ENCODE data around the gene PARVA. TPM values are rescaled to one million over a fixed set of nuclear protein-coding genes. Genes with fewer than 3 reads are reported as not detected.

Gene PARVA
- total RNA-seq, 1 experiment from 2014 or later: 31.5 TPM

- H3K27ac ChIP-seq: no peak overlapping the region
- no TSS peak for BruUV-seq (replicated peaks)
- no peaks in the 10 kb centered on the region for H4K20me1 ChIP-seq (ENCODE audit: insufficient read depth)
- no peak for TF ChIP-seq EZH2 (IDR thresholded peaks at IDR 0.05; ENCODE audit: low read depth)
- TF ChIP-seq, protein P1, sequence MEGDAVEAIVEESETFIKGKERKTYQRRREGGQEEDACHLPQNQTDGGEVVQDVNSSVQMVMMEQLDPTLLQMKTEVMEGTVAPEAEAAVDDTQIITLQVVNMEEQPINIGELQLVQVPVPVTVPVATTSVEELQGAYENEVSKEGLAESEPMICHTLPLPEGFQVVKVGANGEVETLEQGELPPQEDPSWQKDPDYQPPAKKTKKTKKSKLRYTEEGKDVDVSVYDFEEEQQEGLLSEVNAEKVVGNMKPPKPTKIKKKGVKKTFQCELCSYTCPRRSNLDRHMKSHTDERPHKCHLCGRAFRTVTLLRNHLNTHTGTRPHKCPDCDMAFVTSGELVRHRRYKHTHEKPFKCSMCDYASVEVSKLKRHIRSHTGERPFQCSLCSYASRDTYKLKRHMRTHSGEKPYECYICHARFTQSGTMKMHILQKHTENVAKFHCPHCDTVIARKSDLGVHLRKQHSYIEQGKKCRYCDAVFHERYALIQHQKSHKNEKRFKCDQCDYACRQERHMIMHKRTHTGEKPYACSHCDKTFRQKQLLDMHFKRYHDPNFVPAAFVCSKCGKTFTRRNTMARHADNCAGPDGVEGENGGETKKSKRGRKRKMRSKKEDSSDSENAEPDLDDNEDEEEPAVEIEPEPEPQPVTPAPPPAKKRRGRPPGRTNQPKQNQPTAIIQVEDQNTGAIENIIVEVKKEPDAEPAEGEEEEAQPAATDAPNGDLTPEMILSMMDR (conservative IDR thresholded peaks at IDR 0.05): no peak
- H2AFZ ChIP-seq: no peak overlapping the region
- no peaks in the 10 kb centered on the region for H3K79me2 ChIP-seq (ENCODE audit: low read depth)
- H3F3A ChIP-seq (ENCODE audit: insufficient read depth, low read depth): no peaks in the 10 kb centered on the region
- no peaks in the 10 kb centered on the region for H3K9me3 ChIP-seq (ENCODE audit: insufficient read depth, low read depth)
- H3K4me1 ChIP-seq (replicated peaks; ENCODE audit: insufficient read depth): peaks cover 5% of the 10 kb centered on the region; the same call in 1 of the 2 replicates
- CTCF ChIA-PET: no interaction called here
- no peaks in the 10 kb centered on the region for H3K36me3 ChIP-seq (ENCODE audit: low read depth)
- H3K4me3 ChIP-seq: no peak overlapping the region
- no peaks in the 10 kb centered on the region for H3K27me3 ChIP-seq (ENCODE audit: insufficient read depth, low read depth)
- H3K9me2 ChIP-seq (ENCODE audit: insufficient read depth): no peaks in the 10 kb centered on the region
- POLR2A ChIA-PET (ENCODE audit: unreplicated experiment): no interaction called here
- no peak overlapping the region for H3K4me2 ChIP-seq
- intact Hi-C loops (cut with micrococcal nuclease; ENCODE audit: unreplicated experiment): no loop called here
- no peak for DNase-seq
Observed at GRCh38 chr11:12503039-12503484, 125.7 kb downstream of the PARVA start.

DNA sequence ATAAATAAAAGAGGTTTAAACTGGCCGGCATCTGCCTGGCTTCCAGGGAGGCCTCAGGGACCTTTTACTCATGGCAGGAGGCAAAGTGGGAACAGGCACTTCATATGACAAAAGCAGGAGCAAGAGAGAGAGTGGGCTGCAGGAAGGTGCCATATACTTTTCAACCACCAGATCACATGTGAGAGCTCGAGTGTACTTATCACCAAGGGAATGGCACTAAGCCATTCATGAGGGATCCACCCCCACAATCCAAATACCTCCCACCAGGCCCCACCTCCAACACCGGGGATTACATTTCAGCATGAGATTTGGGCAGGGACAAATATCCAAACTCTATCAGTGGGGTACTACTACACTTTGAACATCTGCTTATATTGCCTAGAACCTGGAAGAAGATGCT is 126.5 kb downstream of the PARVA start:
- intact Hi-C loops (cut with micrococcal nuclease; ENCODE audit: unreplicated experiment): no loop called here
- no peak overlapping the region for H2AFZ ChIP-seq
- ChIA-PET POLR2A (ENCODE audit: unreplicated experiment) (no interaction called here), CTCF (no interaction called here)
- no peak overlapping the region for H3K4me2 ChIP-seq
- no peak overlapping the region for H3K4me3 ChIP-seq
- H3K9me3 ChIP-seq (ENCODE audit: insufficient read depth, low read depth): no peaks in the 10 kb centered on the region
- no peak overlapping the region for H3K27ac ChIP-seq
- no peaks in the 10 kb centered on the region for H4K20me1 ChIP-seq (ENCODE audit: insufficient read depth)
- no peaks in the 10 kb centered on the region for H3F3A ChIP-seq (ENCODE audit: insufficient read depth, low read depth)
- DNase-seq: no peak
- no peak for TF ChIP-seq EZH2 (IDR thresholded peaks at IDR 0.05; ENCODE audit: low read depth)
- TF ChIP-seq, protein P1 (conservative IDR thresholded peaks at IDR 0.05): no peak
- BruUV-seq (replicated peaks): no TSS peak
- H3K36me3 ChIP-seq (ENCODE audit: low read depth): no peaks in the 10 kb centered on the region
- H3K9me2 ChIP-seq (ENCODE audit: insufficient read depth): no peaks in the 10 kb centered on the region
- H3K79me2 ChIP-seq (ENCODE audit: low read depth): no peaks in the 10 kb centered on the region
- no peaks in the 10 kb centered on the region for H3K27me3 ChIP-seq (ENCODE audit: insufficient read depth, low read depth)
- H3K4me1 ChIP-seq (replicated peaks; ENCODE audit: insufficient read depth): peaks cover 2% of the 10 kb centered on the region; the same call in 1 of the 2 replicates

DNA sequence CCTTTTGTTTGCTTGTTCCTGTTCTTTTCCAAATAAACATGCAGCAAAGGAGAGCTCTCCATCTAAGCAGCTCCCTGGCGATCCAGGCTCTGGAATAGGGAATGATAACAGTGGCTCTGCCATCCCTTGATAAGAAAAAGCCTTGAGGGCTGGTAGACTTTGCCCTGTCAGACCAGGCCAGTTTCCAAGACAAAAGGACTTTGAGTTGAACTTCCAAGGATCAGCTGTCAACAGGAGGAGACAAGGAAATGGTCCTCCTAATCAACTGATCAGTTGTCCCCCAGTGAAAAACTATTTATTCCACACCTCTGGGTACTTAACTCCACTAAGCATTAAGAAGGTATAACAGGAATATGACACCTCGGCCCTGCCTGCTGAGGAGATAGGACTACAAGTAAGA is 127.8 kb downstream of the PARVA start:
- Histone ChIP-seq H3K4me1 (replicated peaks; ENCODE audit: insufficient read depth) (no peaks in the 10 kb centered on the region), H3K27me3 (ENCODE audit: insufficient read depth, low read depth) (no peaks in the 10 kb centered on the region), H3K4me2 (no peak overlapping the region), H3K79me2 (ENCODE audit: low read depth) (no peaks in the 10 kb centered on the region), H4K20me1 (ENCODE audit: insufficient read depth) (no peaks in the 10 kb centered on the region), H3K4me3 (no peak overlapping the region), H2AFZ (no peak overlapping the region), H3F3A (ENCODE audit: insufficient read depth, low read depth) (no peaks in the 10 kb centered on the region), H3K9me3 (ENCODE audit: insufficient read depth, low read depth) (no peaks in the 10 kb centered on the region), H3K27ac (no peak overlapping the region), H3K36me3 (ENCODE audit: low read depth) (no peaks in the 10 kb centered on the region), H3K9me2 (ENCODE audit: insufficient read depth) (no peaks in the 10 kb centered on the region)
- intact Hi-C loops (cut with micrococcal nuclease; ENCODE audit: unreplicated experiment): no loop called here
- POLR2A ChIA-PET (ENCODE audit: unreplicated experiment): no interaction called here
- BruUV-seq (replicated peaks): no TSS peak
- DNase-seq: no peak
- CTCF ChIA-PET: no interaction called here
- TF ChIP-seq, protein P1 (conservative IDR thresholded peaks at IDR 0.05): no peak
- no peak for TF ChIP-seq EZH2 (IDR thresholded peaks at IDR 0.05; ENCODE audit: low read depth)
